Endothelial cell of umbilical vein (primary cell): ENCODE data around the gene TRAPPC5.

ENCODE experiments used
- EZH2 ChIP-seq: IDR thresholded peaks from 2 replicates; pipeline ENCODE4 v1.6.1; 2012; ENCODE audit warnings: borderline replicate concordance, low read depth, mild to moderate bottlenecking, moderate library complexity, low read length, inconsistent platforms; ENCODE audit not compliant: severe bottlenecking
- GATA2 ChIP-seq: IDR thresholded peaks from 2 replicates; pipeline ENCODE4 v1.7.0; 2011; ENCODE audit warnings: low read depth, mild to moderate bottlenecking, moderate library complexity, mixed read lengths, low read length; ENCODE audit not compliant: insufficient read length, insufficient read depth
- MYC ChIP-seq: IDR thresholded peaks from one replicate; pipeline ENCODE4 v1.6.1; 2011; ENCODE audit warnings: mild to moderate bottlenecking, low read depth, low read length
- POLR2A ChIP-seq: IDR thresholded peaks from 2 replicates; pipeline ENCODE4 v1.6.1; 2012; ENCODE audit warnings: low read depth, mild to moderate bottlenecking, control low read depth, low read length
- POLR2AphosphoS5 ChIP-seq: IDR thresholded peaks from 2 replicates; pipeline ENCODE4 v1.6.1; 2012; ENCODE audit warnings: low read depth, mild to moderate bottlenecking, control low read depth, low read length, moderate library complexity; ENCODE audit not compliant: insufficient read depth
- TF ChIP-seq, protein P1 (sequence below), 2 donors: IDR thresholded peaks; 1 replicate in 1 of 2; 2 replicates in 1 of 2; pipeline ENCODE4 v1.5.1; 2011; ENCODE audit warnings: low read length in 2 of 2, mild to moderate bottlenecking in 2 of 2, moderate library complexity in 2 of 2, control low read depth in 1 of 2, inconsistent platforms in 1 of 2, low read depth in 1 of 2; ENCODE audit not compliant: insufficient read depth in 1 of 2; ENCODE audit errors: extremely low read depth in 1 of 2
- TF ChIP-seq, protein P2 (sequence below): IDR thresholded peaks from 2 replicates; pipeline ENCODE4 v1.6.1; 2011; ENCODE audit not compliant: insufficient read depth, insufficient read length

DNA sequence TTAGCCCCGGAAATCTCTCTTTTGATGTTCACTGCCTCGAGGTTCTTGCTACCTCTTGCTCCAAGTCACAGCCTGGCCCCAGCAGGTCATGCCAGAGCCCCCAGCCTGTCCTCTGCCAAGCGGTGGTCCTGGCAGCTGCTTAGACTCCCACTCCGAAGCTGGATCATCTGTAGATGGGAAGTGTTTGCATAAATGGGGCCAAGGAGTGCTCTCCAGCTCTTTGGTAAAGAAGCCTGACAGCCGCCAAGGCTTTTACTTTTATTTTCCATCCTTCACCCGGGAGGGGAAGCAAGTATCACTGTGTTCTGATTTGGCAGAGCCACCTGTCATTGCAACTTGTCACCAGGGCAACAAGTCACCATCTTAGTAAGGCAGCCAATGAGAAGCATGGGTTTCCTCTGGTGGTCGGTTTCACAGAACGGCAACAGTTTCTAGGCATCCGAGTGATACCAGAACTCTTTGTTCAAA is 22.4 kb upstream of the TRAPPC5 start:
- TF ChIP-seq EZH2, result no peak
- TF ChIP-seq, protein P1, sequence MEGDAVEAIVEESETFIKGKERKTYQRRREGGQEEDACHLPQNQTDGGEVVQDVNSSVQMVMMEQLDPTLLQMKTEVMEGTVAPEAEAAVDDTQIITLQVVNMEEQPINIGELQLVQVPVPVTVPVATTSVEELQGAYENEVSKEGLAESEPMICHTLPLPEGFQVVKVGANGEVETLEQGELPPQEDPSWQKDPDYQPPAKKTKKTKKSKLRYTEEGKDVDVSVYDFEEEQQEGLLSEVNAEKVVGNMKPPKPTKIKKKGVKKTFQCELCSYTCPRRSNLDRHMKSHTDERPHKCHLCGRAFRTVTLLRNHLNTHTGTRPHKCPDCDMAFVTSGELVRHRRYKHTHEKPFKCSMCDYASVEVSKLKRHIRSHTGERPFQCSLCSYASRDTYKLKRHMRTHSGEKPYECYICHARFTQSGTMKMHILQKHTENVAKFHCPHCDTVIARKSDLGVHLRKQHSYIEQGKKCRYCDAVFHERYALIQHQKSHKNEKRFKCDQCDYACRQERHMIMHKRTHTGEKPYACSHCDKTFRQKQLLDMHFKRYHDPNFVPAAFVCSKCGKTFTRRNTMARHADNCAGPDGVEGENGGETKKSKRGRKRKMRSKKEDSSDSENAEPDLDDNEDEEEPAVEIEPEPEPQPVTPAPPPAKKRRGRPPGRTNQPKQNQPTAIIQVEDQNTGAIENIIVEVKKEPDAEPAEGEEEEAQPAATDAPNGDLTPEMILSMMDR (IDR thresholded peaks at IDR 0.05; ENCODE audit: extremely low read depth in 1 of 2, insufficient read depth in 1 of 2, low read depth in 1 of 2, low read length in 2 of 2), result no peak
- TF ChIP-seq POLR2A, result no peak
- TF ChIP-seq GATA2, result no peak
- TF ChIP-seq POLR2AphosphoS5, result no peak
- TF ChIP-seq, protein P2, sequence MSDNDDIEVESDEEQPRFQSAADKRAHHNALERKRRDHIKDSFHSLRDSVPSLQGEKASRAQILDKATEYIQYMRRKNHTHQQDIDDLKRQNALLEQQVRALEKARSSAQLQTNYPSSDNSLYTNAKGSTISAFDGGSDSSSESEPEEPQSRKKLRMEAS, result no peak
- no peak for TF ChIP-seq MYC
